Fibroblast of lung (primary cell): ENCODE results near the gene LMF1.

Experiments used
- CTCF ChIP-seq, 2 donors: IDR thresholded peaks in 1 of 2; conservative IDR thresholded peaks in 1 of 2; 1 replicate in 1 of 2; 2 replicates in 1 of 2; pipeline ENCODE4 v1.5.1; 2011 to 2012; ENCODE audit warnings: low read length in 2 of 2, control low read depth in 1 of 2, inconsistent platforms in 1 of 2, low read depth in 1 of 2, mild to moderate bottlenecking in 1 of 2
- EZH2 ChIP-seq: IDR thresholded peaks from 2 replicates; pipeline ENCODE4 v1.5.1; 2012; ENCODE audit warnings: low read length, control low read depth, mild to moderate bottlenecking; ENCODE audit errors: missing control alignments

DNA sequence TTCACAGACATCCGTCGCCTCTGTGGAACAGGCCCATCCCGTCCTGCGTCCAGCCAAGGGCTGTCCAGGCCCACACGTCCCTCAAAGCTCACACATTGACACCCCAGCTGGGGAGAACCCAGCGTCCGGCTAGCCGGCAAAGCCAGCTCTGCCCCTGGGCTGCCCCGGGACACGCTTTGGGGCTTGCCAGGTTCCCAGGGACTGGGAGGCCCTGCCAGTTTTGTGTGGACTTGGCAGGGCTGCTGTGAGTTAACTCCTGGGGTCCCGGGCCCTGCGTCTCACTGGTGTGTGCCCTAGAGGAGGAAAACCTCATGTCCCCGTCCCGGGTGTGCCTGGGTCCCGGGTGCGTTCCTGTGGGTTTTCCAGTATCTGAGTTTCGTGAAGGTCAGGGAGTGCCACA lies 17.1 kb upstream of the LMF1 start:
- TF ChIP-seq CTCF (conservative IDR thresholded peaks at IDR 0.05 in 1 of 2, IDR thresholded peaks at IDR 0.05 in 1 of 2; ENCODE audit: low read depth in 1 of 2, low read length in 2 of 2) (no peak), EZH2 (no peak)
